Stimulated activated CD8-positive, alpha-beta memory T cell treated with anti-CD3 and anti-CD28 coated beads, Interleukin-7, amount 100 ng/mL, for 48 hours (primary cell): ENCODE results near the gene CLK1.
"Not testable (repeated sequence)": the region's sequence is repeated elsewhere in the genome, so short reads cannot be mapped to it uniquely, and the experiment has no call there.

Experiments
- DNase-seq, 2 donors: peaks; one replicate each; pipeline ENCODE4 v3.0.0-alpha.2; 2020; ENCODE audit warnings: low read depth in 1 of 2; ENCODE audit errors: extremely low read depth in 1 of 2

Gene CLK1

GRCh38 chr2:200864176-200865034 lies at the start of gene CLK1:
CLK1 (minus strand) TSS chr2:200864658; CDS start chr2:200861862, 2,796 bp downstream.
- peak; percentile 95 to 96 for DNase-seq

- DNase-seq = no peak
Observed at GRCh38 chr2:200913654-200914053, 49.2 kb upstream of the CLK1 start.

GRCh38 chr2:200909958-200910357 lies 45.5 kb upstream of the CLK1 start:
- no peak for DNase-seq

GRCh38 chr2:200905618-200906296 lies 41.3 kb upstream of the CLK1 start:
- DNase-seq = peak in 1 of 2 donors; percentile 45

- peak in 1 of 2 donors; percentile 58 for DNase-seq
Observed at GRCh38 chr2:200901459-200902072, 37.1 kb upstream of the CLK1 start.

GRCh38 chr2:200899482-200899881 lies 35.0 kb upstream of the CLK1 start:
- no peak for DNase-seq

GRCh38 chr2:200888704-200889625 lies 24.5 kb upstream of the CLK1 start, which contains the start of the genes NIF3L1 and PPIL3:
NIF3L1 (plus strand) TSS chr2:200889371; CDS start chr2:200891944, 2,573 bp downstream.
PPIL3 (minus strand) TSS chr2:200889077; CDS start chr2:200887615, 1,462 bp downstream.
- DNase-seq = peak; percentile 90 to 97

GRCh38 chr2:200881715-200882249 lies 17.3 kb upstream of the CLK1 start:
- DNase-seq = not testable (repeated sequence)

GRCh38 chr2:200878289-200878880 lies 13.9 kb upstream of the CLK1 start:
- DNase-seq = no peak

- no peak for DNase-seq
Observed at GRCh38 chr2:200877443-200877842, 13.0 kb upstream of the CLK1 start.

GRCh38 chr2:200873560-200873959 lies 9.1 kb upstream of the CLK1 start:
- no peak for DNase-seq

GRCh38 chr2:200871151-200871550 lies 6.7 kb upstream of the CLK1 start:
- DNase-seq = no peak

GRCh38 chr2:200869014-200869413 lies 4.6 kb upstream of the CLK1 start:
- DNase-seq = no peak

- no peak for DNase-seq
Observed at GRCh38 chr2:200863782-200864175, 679 bp downstream of the CLK1 start.

- DNase-seq = peak in 1 of 2 donors; percentile 68
Observed at GRCh38 chr2:200862532-200863000, 1.9 kb downstream of the CLK1 start.

- no peak for DNase-seq
Observed at GRCh38 chr2:200861617-200862155, 2.8 kb downstream of the CLK1 start.

GRCh38 chr2:200860092-200860795 lies 4.2 kb downstream of the CLK1 start:
- DNase-seq = peak in 1 of 2 donors; percentile 25

- DNase-seq = no peak
Observed at GRCh38 chr2:200856806-200857205, 7.7 kb downstream of the CLK1 start.

- DNase-seq = no peak
Observed at GRCh38 chr2:200852605-200853004, 11.9 kb downstream of the CLK1 start.
